Right atrium auricular region (tissue), 2 donors: ENCODE data around the gene SLIT3. TPM values are rescaled to one million over a fixed set of nuclear protein-coding genes. Genes with fewer than 3 reads are reported as not detected.

Experiments used
- DNase-seq: peaks from one replicate; pipeline ENCODE4 v3.0.0-alpha.2; 2019; ENCODE audit warnings: low spot score
- H3K27ac ChIP-seq, 2 donors: fragments of 200-600 bp; sonication (generic); 1 replicate in 1 of 2; 2 replicates in 1 of 2; pipeline ENCODE4 v1.5.1; 2016 to 2019
- H3K27me3 ChIP-seq, 2 donors: fragments of 200-600 bp; sonication (generic); one replicate each; pipeline versions ENCODE4 v1.5.1 to v1.6.0; 2017 to 2019
- H3K36me3 ChIP-seq: fragments of 200-600 bp; sonication (generic); one replicate; pipeline ENCODE4 v1.5.1; 2016
- H3K4me1 ChIP-seq, 2 donors: fragments of 200-600 bp; sonication (generic); one replicate each; pipeline versions ENCODE4 v1.5.1 to v1.6.0; 2017 to 2019
- H3K4me3 ChIP-seq, 2 donors: fragments of 200-600 bp; sonication (generic); 1 replicate in 1 of 2; 2 replicates in 1 of 2; pipeline ENCODE4 v1.5.1; 2017 to 2019; ENCODE audit warnings: mild to moderate bottlenecking in 1 of 2, moderate library complexity in 1 of 2
- H3K9me3 ChIP-seq, 2 donors: fragments of 200-600 bp; sonication (generic); one replicate each; pipeline ENCODE4 v1.5.1; 2019
- CTCF ChIP-seq, 2 donors: fragments of 200-600 bp; sonication (generic); IDR thresholded peaks; one replicate each; pipeline ENCODE4 v1.5.1; 2019; ENCODE audit warnings: antibody characterized with exemption in 2 of 2
- total RNA-seq, 2 donors: library from RNA; depleted of rRNA; stranded (reverse); fragments of >200 nt; gene quantifications; one replicate each; pipeline ENCODE4 v1.1.0, GENCODE V29; 2016

Gene SLIT3
- total RNA-seq, 2 donors from 2014 or later = 66.1 to 85.8 TPM

- TF ChIP-seq CTCF (IDR thresholded peaks at IDR 0.05) = peak; percentile 17 to 65
- H3K4me1 ChIP-seq = no peaks in the 10 kb centered on the region
- H3K27me3 ChIP-seq = no peaks in the 10 kb centered on the region
- no peaks in the 10 kb centered on the region for H3K9me3 ChIP-seq
- H3K4me3 ChIP-seq = no peak overlapping the region
- H3K36me3 ChIP-seq = no peaks in the 10 kb centered on the region
- H3K27ac ChIP-seq = no peak overlapping the region
- no peak for DNase-seq
Measured at GRCh38 chr5:168706655-168707069, 594.3 kb downstream of the SLIT3 start.

GRCh38 chr5:168705321-168705720 is 595.6 kb downstream of the SLIT3 start:
- Histone ChIP-seq H3K36me3 (no peaks in the 10 kb centered on the region), H3K27ac (no peak overlapping the region), H3K27me3 (no peaks in the 10 kb centered on the region), H3K9me3 (no peaks in the 10 kb centered on the region), H3K4me3 (no peak overlapping the region), H3K4me1 (no peaks in the 10 kb centered on the region)
- no peak for TF ChIP-seq CTCF (IDR thresholded peaks at IDR 0.05)
- no peak for DNase-seq

- Histone ChIP-seq H3K4me3 (no peak overlapping the region), H3K27ac (no peak overlapping the region), H3K27me3 (no peaks in the 10 kb centered on the region), H3K36me3 (peaks cover 5% of the 10 kb centered on the region), H3K9me3 (no peaks in the 10 kb centered on the region), H3K4me1 (peaks cover 0 to 13% of the 10 kb centered on the region in 2 donors)
- DNase-seq = no peak
- no peak for TF ChIP-seq CTCF (IDR thresholded peaks at IDR 0.05)
Measured at GRCh38 chr5:168702511-168702910, 598.4 kb downstream of the SLIT3 start.

- no peak for DNase-seq
- Histone ChIP-seq H3K27me3 (no peaks in the 10 kb centered on the region), H3K4me3 (no peak overlapping the region), H3K36me3 (peaks cover 5% of the 10 kb centered on the region), H3K27ac (no peak overlapping the region), H3K9me3 (no peaks in the 10 kb centered on the region), H3K4me1 (peaks cover 0 to 21% of the 10 kb centered on the region in 2 donors)
- TF ChIP-seq CTCF (IDR thresholded peaks at IDR 0.05) = no peak
Measured at GRCh38 chr5:168701641-168702040, 599.3 kb downstream of the SLIT3 start.

- TF ChIP-seq CTCF (IDR thresholded peaks at IDR 0.05) = no peak
- H3K4me1 ChIP-seq = peaks cover 0 to 21% of the 10 kb centered on the region in 2 donors
- no peaks in the 10 kb centered on the region for H3K9me3 ChIP-seq
- H3K4me3 ChIP-seq = no peak overlapping the region
- peaks cover 12% of the 10 kb centered on the region for H3K36me3 ChIP-seq
- no peaks in the 10 kb centered on the region for H3K27me3 ChIP-seq
- no peak overlapping the region for H3K27ac ChIP-seq
- DNase-seq = no peak
Measured at GRCh38 chr5:168699002-168699401, 601.9 kb downstream of the SLIT3 start.

- Histone ChIP-seq H3K9me3 (no peaks in the 10 kb centered on the region), H3K27me3 (no peaks in the 10 kb centered on the region), H3K4me1 (peaks cover 0 to 21% of the 10 kb centered on the region in 2 donors), H3K27ac (no peak overlapping the region), H3K36me3 (peaks cover 19% of the 10 kb centered on the region), H3K4me3 (no peak overlapping the region)
- TF ChIP-seq CTCF (IDR thresholded peaks at IDR 0.05) = no peak
- no peak for DNase-seq
Measured at GRCh38 chr5:168697034-168697720, 603.8 kb downstream of the SLIT3 start.
